Measurements from ENCODE around the gene LRP6.
"Not testable (repeated sequence)": the region's sequence is repeated elsewhere in the genome, so short reads cannot be mapped to it uniquely, and the experiment has no call there.

The LRP6 gene

GRCh38 chr12:12180575-12180974 lies 86.3 kb downstream of the LRP6 start:
- DNase-seq (ENCODE audit: low spot score), result no peak

DNA sequence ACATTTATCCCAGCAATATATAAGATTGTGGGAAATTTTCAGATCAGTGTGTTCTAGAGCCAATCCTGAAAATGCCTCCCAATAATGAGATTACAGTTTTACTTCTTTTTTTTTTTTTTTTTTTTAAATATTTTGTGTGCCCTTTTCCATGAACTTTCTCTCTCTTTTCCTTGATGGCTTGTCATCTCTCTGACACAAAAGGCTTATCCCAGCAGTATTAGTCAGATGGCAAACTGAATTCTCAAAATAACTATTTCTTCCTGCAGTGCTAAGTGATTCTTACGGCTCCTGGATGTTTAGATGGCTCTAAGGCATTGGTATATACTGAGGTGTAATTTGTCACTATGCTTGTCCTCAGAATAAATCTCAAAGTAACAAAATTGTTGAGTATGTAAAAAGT lies 86.7 kb downstream of the LRP6 start:
- no peak for DNase-seq (ENCODE audit: low spot score)

DNA sequence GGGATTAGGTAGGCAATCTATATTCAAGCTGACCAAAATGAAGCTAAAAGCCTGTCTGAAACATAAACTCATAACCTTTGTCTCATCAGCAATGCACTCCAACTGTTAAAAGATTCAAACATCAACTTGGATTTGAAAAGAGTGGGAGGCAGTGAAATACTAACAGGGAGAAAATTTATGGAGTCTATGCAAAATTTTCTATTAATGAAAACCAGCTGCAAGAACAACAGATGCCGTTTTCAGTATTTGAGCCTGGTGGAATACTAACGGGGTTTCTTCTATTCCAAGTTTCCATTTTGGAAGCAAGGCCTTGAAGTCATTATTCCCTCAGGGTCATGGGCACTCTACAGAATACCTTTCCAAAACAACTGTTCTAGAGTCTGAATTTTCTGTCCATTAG lies 88.3 kb downstream of the LRP6 start:
- no peak for DNase-seq (ENCODE audit: low spot score)

GRCh38 chr12:12176402-12176801 lies 90.4 kb downstream of the LRP6 start:
- no peak for DNase-seq (ENCODE audit: low spot score)

DNA sequence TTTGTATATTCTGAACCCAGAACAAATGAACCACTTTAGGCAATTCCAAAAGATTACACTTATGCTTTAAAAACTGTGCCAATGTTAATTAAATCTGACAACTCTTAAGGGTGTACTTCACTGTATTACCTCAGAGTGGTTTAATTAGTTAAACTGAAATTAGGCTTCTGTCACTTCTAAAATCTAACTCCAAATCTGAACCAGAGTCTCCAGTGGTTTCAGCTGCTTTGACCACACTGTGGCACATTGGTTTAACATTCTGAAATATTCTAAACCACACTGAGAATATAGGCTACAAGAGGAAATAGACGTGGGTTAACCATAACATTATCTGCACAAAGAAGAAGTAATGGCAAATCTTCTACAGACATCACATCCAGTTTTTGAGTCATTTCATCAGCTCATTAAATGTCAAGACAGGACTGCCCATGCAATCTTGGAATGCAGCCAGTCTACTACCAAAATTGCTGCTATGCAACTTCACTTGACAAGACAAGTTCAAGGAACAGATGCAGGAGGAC lies 94.8 kb downstream of the LRP6 start:
- DNase-seq (ENCODE audit: low spot score), result no peak

GRCh38 chr12:12167847-12168246 lies 99.0 kb downstream of the LRP6 start:
- DNase-seq (ENCODE audit: low spot score), result no peak

GRCh38 chr12:12166751-12167150 lies 100.1 kb downstream of the LRP6 start:
- no peak for DNase-seq (ENCODE audit: low spot score)

GRCh38 chr12:12159988-12160387 lies 106.9 kb downstream of the LRP6 start:
- DNase-seq (ENCODE audit: low spot score), result no peak

DNA sequence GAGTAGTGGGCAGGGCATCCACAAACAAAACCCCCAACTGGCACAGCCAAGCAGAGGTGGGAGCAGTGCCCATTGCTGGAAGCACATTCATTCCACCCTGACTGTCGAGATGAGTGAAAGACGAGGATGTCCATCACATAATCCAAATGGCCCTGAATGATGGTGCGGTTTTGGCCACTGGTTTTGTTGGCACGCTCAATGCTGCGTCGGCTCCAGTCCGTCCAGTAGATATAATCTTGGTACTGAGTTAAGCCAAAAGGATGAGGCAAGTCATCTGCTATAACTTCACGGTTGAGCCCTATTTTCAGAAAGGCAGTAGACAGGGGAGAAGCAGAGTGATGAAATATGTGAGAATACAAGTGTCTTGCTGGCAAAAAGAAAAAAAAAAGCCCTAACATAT lies 108.0 kb downstream of the LRP6 start:
- DNase-seq (ENCODE audit: low spot score), result no peak

DNA sequence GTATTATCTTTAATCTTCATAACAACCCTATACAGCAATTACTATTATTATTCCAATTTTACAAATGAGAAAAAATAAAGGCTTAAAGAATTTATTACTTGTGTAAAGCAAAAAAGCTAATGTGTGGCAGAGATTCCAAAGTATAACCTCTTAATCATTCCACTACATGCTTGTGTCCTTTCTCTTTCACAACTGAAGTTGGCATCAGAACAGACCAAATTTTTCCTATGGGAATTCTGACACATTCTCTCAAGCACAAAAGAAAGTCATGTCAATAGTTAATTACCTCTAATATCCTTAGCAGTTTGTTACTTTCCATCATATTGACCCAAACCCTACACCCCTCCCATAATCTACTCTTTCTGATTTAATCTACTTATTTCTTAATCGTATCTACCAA lies 109.4 kb downstream of the LRP6 start:
- no peak for DNase-seq (ENCODE audit: low spot score)

DNA sequence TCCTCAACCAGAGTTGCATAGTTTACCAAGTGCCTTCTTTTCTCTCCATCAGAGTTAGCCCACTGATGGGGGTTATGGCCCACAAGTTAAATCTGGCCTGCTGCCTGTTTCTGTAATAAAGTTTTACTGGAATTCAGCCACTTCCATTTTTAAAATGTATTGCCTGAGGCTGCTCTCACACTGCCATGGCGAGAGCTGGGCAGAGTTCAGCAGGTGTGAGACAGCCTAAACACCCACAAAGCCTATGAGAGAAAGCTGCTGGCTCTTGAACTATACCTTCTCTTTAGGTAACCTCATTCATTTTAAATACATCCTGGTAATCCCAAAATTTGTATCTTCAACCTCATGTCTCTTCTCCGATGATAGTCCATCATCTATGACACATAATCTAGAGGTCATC lies 110.0 kb downstream of the LRP6 start:
- DNase-seq (ENCODE audit: low spot score), result no peak

DNA sequence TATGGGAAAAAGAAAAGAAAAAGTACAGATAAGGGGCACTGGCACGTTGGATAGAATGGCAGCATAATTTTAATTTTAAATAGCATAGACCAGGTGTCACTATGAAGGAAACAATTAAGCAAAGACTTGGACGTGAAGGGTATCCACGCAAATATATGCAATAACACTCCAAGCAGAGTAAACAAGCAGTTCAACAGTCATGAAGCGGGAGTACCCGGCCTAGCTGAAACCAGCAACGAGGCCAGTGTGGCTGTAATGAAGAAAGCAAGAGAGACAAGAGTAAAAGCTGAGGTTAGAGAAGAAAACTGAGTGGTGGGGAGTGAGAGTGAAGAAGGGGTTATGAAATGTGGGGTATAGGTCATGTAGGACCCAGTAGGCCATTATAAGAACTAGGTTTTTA lies 110.7 kb downstream of the LRP6 start:
- DNase-seq (ENCODE audit: low spot score), result no peak

DNA sequence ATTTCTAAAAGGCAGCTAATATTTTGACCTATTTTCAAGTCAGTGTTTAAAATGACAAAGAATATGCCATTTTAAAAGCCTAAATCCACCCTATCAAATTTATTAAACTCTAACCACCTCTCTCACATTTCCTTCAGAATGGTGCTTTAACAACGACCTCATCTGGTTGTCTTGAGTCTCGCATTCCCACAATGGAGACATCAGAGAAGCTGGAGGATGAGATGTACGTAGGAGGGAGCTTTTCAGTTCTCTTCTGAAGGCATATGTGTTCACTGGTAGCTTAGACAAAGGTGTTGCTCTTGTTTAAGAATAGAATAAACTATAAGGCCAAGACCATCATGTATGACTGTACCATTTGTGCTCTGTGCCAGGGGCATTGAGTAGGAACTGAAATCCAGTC lies 113.2 kb downstream of the LRP6 start:
- DNase-seq (ENCODE audit: low spot score), result no peak

GRCh38 chr12:12147111-12147510 lies 119.7 kb downstream of the LRP6 start:
- DNase-seq (ENCODE audit: low spot score), result no peak

GRCh38 chr12:12144531-12144930 lies 122.3 kb downstream of the LRP6 start:
- not testable (repeated sequence) for DNase-seq (ENCODE audit: low spot score)

DNA sequence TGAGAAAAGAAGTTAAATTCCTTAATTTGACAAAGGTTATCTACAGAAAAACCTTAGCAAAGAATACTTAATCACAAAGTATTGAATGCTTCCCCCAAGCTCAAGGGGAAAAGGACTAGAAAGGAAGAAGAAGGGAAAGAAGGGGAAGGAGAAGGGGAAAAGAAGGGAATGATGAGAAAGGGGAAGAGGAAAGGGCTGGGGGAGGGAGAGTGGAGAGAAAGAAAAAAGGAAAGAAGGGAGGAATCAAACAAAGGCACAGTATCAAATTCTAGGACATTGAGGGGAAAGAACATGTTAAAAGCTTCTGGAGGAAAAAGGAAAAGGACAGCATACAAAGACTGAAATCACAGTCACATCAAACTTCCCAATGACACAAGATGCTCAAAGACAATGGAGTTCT lies 125.8 kb downstream of the LRP6 start:
- DNase-seq (ENCODE audit: low spot score), result no peak

DNA sequence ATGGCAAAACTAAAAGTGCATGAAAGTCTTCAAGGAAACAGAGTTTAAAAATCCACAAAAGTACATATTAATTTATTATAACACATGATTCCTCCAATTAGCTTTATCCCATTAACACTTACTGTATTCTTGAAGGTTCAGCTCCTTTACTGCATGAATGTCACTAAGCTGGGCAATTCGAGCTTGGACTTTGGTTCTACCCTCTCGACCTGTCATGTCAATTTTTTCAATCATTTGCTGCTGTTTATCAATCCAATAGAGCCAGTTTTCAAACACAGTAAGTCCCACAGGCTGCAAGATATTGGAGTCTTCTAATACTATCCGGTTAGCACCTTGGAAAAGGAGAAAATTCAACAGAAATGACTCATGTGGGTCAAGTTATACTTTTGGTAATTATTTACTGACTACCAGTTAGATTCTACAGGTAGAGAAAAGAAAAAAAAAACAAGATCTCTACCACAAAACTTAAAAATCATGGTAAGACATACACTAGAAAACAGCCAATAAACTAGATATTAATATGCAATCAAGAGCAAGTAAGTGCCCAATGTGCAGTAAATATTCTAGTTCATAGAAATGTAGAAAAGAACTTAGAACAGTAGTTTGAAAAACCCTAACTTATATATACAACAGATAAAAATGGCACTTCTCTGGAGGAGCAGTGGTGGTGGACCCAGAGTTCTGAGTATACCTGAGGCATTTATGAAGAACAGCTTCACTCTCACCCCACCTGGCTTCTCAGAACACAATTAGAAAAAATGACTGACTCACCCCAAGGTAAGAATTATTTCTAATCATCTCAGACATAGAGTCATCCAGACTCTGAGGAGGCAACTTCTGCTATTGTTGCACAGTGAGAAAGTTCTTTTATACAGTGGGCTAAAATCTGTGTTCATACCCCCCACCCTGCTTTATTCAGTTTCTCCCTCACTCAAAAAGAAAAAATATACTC lies 128.4 kb downstream of the LRP6 start:
- DNase-seq (ENCODE audit: low spot score), result no peak

- DNase-seq (ENCODE audit: low spot score), result no peak
Measured at GRCh38 chr12:12133785-12134184, 133.1 kb downstream of the LRP6 start.

- DNase-seq (ENCODE audit: low spot score), result no peak
Measured at GRCh38 chr12:12133259-12133658, 133.6 kb downstream of the LRP6 start.

- no peak for DNase-seq (ENCODE audit: low spot score)
Measured at GRCh38 chr12:12128670-12129069, 138.2 kb downstream of the LRP6 start.

DNA sequence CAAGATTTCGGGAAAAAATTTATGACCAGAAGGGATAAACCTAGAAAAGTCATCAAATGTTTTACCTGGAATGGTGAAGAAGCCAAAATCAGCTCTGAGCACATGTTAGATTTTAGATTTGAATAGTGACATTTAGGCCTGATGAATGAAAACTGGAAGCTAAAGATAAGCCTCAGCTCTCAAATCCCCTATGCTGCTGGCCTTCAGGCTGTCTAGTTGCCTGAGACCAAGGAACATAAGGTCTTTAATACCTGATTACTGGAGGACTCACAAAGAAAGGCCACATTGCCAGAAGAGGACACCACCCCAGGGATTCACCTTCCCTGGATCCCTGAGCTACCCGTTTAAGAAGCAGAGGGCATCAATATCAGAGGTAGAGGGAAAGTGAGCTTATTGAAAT lies 139.5 kb downstream of the LRP6 start:
- DNase-seq (ENCODE audit: low spot score), result no peak

DNA sequence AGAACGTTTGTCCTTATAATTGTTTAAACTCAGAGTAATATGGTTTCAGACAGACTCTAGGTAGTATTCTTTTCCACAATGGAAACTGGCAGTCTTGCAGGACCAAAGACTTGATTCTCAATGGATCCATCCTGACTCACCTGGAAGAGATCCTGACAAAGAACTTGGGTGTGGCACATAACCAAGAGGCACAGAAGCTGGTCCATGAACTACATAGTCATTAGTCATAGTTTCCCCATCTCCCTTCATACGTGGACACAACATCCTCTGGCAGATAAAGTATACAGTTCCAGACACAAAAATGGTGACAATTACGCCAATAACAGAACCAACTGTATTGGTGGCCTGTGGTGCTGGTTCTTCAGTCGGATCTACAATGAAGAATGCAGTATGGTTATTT lies 140.3 kb downstream of the LRP6 start:
- no peak for DNase-seq (ENCODE audit: low spot score)

DNA sequence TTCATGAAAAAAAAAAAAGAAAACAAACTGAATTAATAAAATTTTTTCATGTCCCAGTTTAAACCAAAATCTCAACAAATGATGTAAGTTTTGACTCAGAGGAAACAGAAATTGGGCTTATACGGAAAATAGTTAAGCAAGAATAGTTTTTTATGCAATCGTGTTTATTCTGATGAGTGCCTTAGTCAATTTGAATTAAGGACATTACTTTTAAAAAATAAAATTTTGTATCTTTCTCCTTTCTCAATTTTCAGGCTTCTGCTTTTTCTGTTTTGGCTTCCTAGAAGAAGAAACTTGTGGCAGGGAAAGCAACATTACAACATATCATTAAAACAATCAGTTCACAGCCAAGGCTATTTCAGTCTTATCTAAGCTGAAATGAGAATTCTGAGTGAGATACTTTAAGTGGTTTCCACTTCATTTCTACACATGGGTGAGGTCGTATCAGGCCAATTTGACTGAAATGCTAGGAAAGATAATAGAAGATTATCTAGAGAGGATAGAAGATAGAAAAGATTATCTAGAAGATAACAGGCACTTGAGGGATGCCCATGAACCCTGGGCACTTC lies 143.7 kb downstream of the LRP6 start:
- DNase-seq (ENCODE audit: low spot score), result no peak

DNA sequence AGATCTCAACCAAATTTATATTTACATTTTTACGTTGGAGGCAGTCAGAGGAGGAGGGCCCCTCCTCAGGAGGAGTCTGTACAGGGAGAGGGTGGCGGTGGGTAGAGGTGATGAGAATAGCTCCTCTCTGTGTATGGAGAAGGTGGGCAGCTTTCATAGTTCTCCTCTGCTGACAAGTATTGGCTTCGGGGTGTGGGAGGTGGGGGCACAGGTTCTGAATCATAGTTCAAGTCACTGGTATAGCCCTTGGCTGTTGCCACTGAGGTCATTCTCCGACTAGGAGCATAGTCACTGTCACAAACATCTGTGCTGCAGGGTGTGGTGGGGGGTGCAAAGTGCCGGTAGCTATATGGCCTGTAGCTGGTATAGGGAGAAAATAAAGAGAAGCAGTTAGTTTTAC lies 145.8 kb downstream of the LRP6 start:
- DNase-seq (ENCODE audit: low spot score), result no peak

Data from ecto neural progenitor cell (in vitro differentiated cells).